Thyroid gland (tissue), 4 donors: ENCODE results near the gene MLYCD.

Experiments
- CTCF ChIP-seq, 6 experiments: fragments of 200-600 bp in 3 of 6; fragments of 450-650 bp in 3 of 6; sonication (generic) in 3 of 6; IDR thresholded peaks; one replicate each; pipeline ENCODE4 v1.5.1; 2016 to 2019; ENCODE audit warnings: antibody characterized with exemption in 6 of 6, mild to moderate bottlenecking in 2 of 6, inconsistent platforms in 1 of 6, moderate library complexity in 1 of 6
- POLR2A ChIP-seq, 2 donors: fragments of 450-650 bp; IDR thresholded peaks; one replicate each; pipeline ENCODE4 v1.6.1; 2017; ENCODE audit warnings: antibody characterized with exemption in 2 of 2, mild to moderate bottlenecking in 2 of 2, moderate library complexity in 1 of 2

- no peak for TF ChIP-seq CTCF (IDR thresholded peaks at IDR 0.05)
- TF ChIP-seq POLR2A (IDR thresholded peaks at IDR 0.05), result no peak
Observed at GRCh38 chr16:83850947-83851346, 48.0 kb upstream of the MLYCD start.
